Astrocyte of the spinal cord (primary cell): ENCODE data around the gene RPL28.

Source experiments
- DNase-seq: peaks from one replicate; pipeline ENCODE4 v3.0.0; 2011; ENCODE audit warnings: low read depth, low spot score
- H3K4me3 ChIP-seq: 2 replicates; pipeline ENCODE4 v1.5.1; 2011; ENCODE audit warnings: low read depth, mild to moderate bottlenecking, low read length, moderate library complexity
- in situ Hi-C: cut with HindIII; loops from 2 replicates; pipeline ENCODE4 v1.10.0; 2017; ENCODE audit warnings: low sequenced_read_pairs
- TF ChIP-seq, protein P1 (sequence below): IDR thresholded peaks from 2 replicates; pipeline ENCODE4 v1.5.1; 2012; ENCODE audit warnings: low read depth, mild to moderate bottlenecking, low read length, inconsistent platforms

Gene RPL28

DNA sequence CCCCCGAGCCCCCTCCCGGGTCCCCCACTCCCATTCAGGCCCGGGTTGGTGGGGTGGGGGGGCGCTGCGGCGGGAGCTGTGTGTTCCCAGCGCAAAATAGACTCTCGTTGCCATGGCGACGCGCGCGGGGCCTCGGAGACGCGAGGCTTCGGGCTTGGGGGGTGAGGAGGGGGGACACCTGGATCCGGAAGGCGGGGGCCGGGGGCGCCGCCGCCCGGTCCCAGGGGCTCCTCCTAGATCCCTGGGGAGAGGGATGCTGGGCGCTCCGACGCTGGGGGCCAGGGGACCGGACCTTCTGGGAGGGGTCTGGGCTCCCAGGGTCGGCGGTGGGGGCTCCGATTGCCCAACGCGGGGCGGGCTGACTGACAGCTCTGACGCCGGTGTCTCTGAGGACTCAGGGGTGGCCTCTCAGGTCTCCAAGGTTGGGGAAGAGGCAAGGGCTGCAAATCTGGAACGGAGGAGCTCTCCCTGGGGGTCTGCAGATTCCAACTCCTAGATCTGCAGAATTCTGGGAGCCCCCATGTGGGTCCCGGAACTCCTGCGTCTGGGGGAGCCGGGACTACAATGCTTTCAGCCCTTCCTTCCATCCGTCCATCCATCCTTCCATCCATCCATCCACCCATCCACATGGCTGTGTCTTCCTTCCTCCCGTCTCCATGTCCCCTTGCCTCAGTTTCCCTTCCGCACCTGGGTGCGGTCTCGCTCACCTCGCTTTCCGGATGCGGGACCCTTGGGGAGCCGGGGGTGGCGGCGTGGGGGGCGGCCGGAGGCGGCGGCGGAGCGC is 66.4 kb downstream of the RPL28 start:
- no peak overlapping the region for H3K4me3 ChIP-seq
- DNase-seq = no peak
- TF ChIP-seq, protein P1, sequence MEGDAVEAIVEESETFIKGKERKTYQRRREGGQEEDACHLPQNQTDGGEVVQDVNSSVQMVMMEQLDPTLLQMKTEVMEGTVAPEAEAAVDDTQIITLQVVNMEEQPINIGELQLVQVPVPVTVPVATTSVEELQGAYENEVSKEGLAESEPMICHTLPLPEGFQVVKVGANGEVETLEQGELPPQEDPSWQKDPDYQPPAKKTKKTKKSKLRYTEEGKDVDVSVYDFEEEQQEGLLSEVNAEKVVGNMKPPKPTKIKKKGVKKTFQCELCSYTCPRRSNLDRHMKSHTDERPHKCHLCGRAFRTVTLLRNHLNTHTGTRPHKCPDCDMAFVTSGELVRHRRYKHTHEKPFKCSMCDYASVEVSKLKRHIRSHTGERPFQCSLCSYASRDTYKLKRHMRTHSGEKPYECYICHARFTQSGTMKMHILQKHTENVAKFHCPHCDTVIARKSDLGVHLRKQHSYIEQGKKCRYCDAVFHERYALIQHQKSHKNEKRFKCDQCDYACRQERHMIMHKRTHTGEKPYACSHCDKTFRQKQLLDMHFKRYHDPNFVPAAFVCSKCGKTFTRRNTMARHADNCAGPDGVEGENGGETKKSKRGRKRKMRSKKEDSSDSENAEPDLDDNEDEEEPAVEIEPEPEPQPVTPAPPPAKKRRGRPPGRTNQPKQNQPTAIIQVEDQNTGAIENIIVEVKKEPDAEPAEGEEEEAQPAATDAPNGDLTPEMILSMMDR = no peak
- in situ Hi-C loops = no loop called here
